ENCODE data around the gene PIGC. TPM values are rescaled to one million over a fixed set of nuclear protein-coding genes. Genes with fewer than 3 reads are reported as not detected.

The PIGC gene
- total and polyA plus RNA-seq, 8 donors = 9.5 to 18.5 (median 13.3) TPM

GRCh38 chr1:172480431-172480830 lies 36.6 kb upstream of the PIGC start:
- Histone ChIP-seq H3K27me3 (no peaks in the 10 kb centered on the region), H3K9me3 (no peaks in the 10 kb centered on the region), H3K4me3 (no peak overlapping the region), H3K36me3 (no peaks in the 10 kb centered on the region), H3K4me1 (peaks cover 0 to 20% (median 13%) of the 10 kb centered on the region in 3 donors), H3K27ac (no peak overlapping the region)
- DNase-seq = no peak
- FAIRE-seq = no peak
- 94 to 97% methylated on average over 3 of the region's 3 CpGs for WGBS, 2 donors
- TF ChIP-seq CTCF (IDR thresholded peaks at IDR 0.05) = no peak
- ATAC-seq = no peak
- intact Hi-C loops (cut with DNase I) = no loop called here

DNA sequence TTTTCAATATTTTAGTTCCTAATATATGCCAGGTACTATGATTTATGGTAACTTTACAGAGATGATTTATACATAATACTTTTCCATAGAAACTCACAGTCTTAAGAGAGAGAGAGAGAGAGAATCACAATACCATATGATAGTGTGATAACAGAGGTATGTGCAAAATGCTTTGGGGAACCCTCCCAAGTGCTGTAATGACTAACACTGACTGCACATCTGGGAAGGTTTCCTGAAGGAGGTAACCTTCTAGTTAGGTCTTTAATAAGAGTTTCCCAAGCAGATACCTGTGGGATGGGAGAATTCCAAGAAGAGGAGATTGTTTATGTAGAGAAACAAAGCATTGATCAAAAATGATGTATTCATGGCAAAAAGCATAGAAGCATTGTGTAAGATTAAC lies 34.6 kb upstream of the PIGC start:
- Histone ChIP-seq H3K9me3 (no peaks in the 10 kb centered on the region), H3K27me3 (no peaks in the 10 kb centered on the region), H3K27ac (no peak overlapping the region), H3K36me3 (no peaks in the 10 kb centered on the region), H3K4me3 (no peak overlapping the region), H3K4me1 (peaks cover 11 to 31% (median 26%) of the 10 kb centered on the region in 3 donors)
- no peak for DNase-seq
- ATAC-seq = no peak
- no peak for TF ChIP-seq CTCF (IDR thresholded peaks at IDR 0.05)
- FAIRE-seq = no peak
- intact Hi-C loops (cut with DNase I) = no loop called here

DNA sequence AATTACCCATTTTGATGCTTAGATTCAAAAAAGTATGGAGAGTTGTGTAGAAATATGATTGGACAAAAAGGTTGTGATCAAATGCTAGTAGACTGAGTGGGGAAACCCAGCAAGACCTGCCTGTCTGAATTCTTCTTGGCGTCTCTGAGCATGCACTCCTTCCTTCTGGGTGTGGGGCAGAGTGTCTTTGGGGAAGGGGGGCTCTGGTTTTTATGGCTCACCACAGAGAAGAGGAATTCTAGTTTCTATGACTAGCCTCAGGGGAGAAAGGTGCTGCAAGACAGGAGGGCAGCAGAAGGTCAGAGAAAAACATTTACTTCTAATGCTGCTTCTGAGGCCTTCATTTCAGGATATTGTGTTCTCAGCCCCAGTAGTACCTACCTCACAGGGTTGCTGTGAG lies 33.9 kb upstream of the PIGC start:
- TF ChIP-seq CTCF (IDR thresholded peaks at IDR 0.05) = no peak
- Histone ChIP-seq H3K36me3 (no peaks in the 10 kb centered on the region), H3K9me3 (no peaks in the 10 kb centered on the region), H3K27me3 (no peaks in the 10 kb centered on the region), H3K4me1 (peaks cover 18 to 39% (median 31%) of the 10 kb centered on the region in 3 donors), H3K4me3 (no peak overlapping the region), H3K27ac (no peak overlapping the region)
- DNase-seq (no peak), ATAC-seq (no peak), FAIRE-seq (no peak)
- WGBS, 2 donors = 94 to 100% methylated on average over 1 of the region's 1 CpG
- intact Hi-C loops (cut with DNase I) = no loop called here

- Histone ChIP-seq H3K36me3 (no peaks in the 10 kb centered on the region), H3K27me3 (no peaks in the 10 kb centered on the region), H3K9me3 (no peaks in the 10 kb centered on the region), H3K4me3 (no peak overlapping the region), H3K27ac (no peak overlapping the region), H3K4me1 (peaks cover 18 to 44% (median 37%) of the 10 kb centered on the region in 3 donors)
- ATAC-seq (no peak), FAIRE-seq (no peak), DNase-seq (no peak)
- WGBS, 2 donors = 64 to 72% methylated on average over 2 of the region's 2 CpGs
- no peak for TF ChIP-seq CTCF (IDR thresholded peaks at IDR 0.05)
- intact Hi-C loops (cut with DNase I) = no loop called here
Observed at GRCh38 chr1:172477216-172477615, 33.3 kb upstream of the PIGC start.

DNA sequence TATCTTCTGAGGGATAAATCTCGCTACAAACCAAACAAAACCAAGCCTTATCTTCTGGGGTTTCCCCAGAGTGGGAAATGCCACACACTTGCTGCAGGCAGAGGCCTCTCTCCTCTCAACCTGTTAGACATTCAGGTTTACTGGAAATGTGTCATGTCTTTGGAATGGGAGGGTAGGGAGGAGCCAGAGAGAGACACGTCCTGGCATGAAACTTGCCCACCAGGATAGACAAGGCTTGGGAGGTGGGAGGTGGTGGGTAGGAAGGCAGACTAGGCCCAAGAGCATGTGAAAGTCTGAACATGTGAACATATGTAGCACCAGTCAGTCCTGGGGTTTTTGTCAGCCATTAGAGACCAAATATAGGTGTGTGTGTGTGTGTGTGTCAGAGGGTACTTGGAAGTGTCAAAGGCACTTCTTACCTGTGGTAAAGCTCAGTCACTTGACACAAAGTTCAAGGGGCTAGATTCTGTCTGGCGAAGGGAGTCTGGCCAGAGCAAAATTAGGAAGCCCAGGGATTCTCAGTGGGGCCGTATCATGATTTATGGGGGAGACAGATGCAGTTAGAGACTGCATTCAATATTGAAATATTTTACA lies 32.4 kb upstream of the PIGC start:
- no peak for FAIRE-seq
- intact Hi-C loops (cut with DNase I) = no loop called here
- peaks cover 18 to 53% (median 46%) of the 10 kb centered on the region in 3 donors for H3K4me1 ChIP-seq
- H3K4me3 ChIP-seq = no peak overlapping the region
- H3K9me3 ChIP-seq = no peaks in the 10 kb centered on the region
- H3K27ac ChIP-seq = peak overlapping the region in 2 of 4 donors; percentile 9 to 68
- H3K27me3 ChIP-seq = no peaks in the 10 kb centered on the region
- TF ChIP-seq CTCF (IDR thresholded peaks at IDR 0.05) = no peak
- ATAC-seq = peak in 3 of 4 donors; percentile 38 to 71 (median 68)
- DNase-seq = peak in 1 of 6 donors; percentile 44
- 55 to 56% methylated on average over 4 of the region's 4 CpGs for WGBS, 2 donors
- H3K36me3 ChIP-seq = no peaks in the 10 kb centered on the region

All from pancreas (tissue), 10 donors.